ENCODE data around the gene SLC9A2. TPM values are rescaled to one million over a fixed set of nuclear protein-coding genes. Genes with fewer than 3 reads are reported as not detected.

SLC9A2 gene
- total RNA-seq, 2 donors from 2014 or later: not detected

GRCh38 chr2:102707796-102708695 is 88.7 kb downstream of the SLC9A2 start:
- no peak overlapping the region for H3K4me3 Mint-ChIP-seq
- no peaks in the 10 kb centered on the region for H3K4me1 Mint-ChIP-seq (ENCODE audit: low read depth in 2 of 2)
- DNase-seq (ENCODE audit: low spot score): no peak
- no peak overlapping the region for H3K27ac Mint-ChIP-seq
- ATAC-seq: no peak
- no peaks in the 10 kb centered on the region for H3K36me3 Mint-ChIP-seq
- peaks cover 10 to 11% of the 10 kb centered on the region in 2 donors for H3K27me3 Mint-ChIP-seq
- no peaks in the 10 kb centered on the region for H3K9me3 Mint-ChIP-seq

- ATAC-seq (no peak), DNase-seq (ENCODE audit: low spot score) (no peak)
- Mint-ChIP-seq H3K36me3 (no peaks in the 10 kb centered on the region), H3K9me3 (no peaks in the 10 kb centered on the region), H3K27me3 (peaks cover 9 to 11% of the 10 kb centered on the region in 2 donors), H3K27ac (no peak overlapping the region), H3K4me1 (ENCODE audit: low read depth in 2 of 2) (no peaks in the 10 kb centered on the region), H3K4me3 (no peak overlapping the region)
Measured at GRCh38 chr2:102708847-102709559, 89.7 kb downstream of the SLC9A2 start.

- no peaks in the 10 kb centered on the region for H3K4me1 Mint-ChIP-seq (ENCODE audit: low read depth in 2 of 2)
- no peaks in the 10 kb centered on the region for H3K9me3 Mint-ChIP-seq
- peaks cover 32% of the 10 kb centered on the region for H3K36me3 Mint-ChIP-seq
- no peak overlapping the region for H3K4me3 Mint-ChIP-seq
- DNase-seq (ENCODE audit: low spot score) (no peak), ATAC-seq (no peak)
- H3K27me3 Mint-ChIP-seq: no peaks in the 10 kb centered on the region
- no peak overlapping the region for H3K27ac Mint-ChIP-seq
Measured at GRCh38 chr2:102717308-102718018, 98.1 kb downstream of the SLC9A2 start.

GRCh38 chr2:102718387-102719316 is 99.3 kb downstream of the SLC9A2 start:
- no peaks in the 10 kb centered on the region for H3K4me1 Mint-ChIP-seq (ENCODE audit: low read depth in 2 of 2)
- H3K36me3 Mint-ChIP-seq: peaks cover 42% of the 10 kb centered on the region
- DNase-seq (ENCODE audit: low spot score): no peak
- H3K27me3 Mint-ChIP-seq: no peaks in the 10 kb centered on the region
- H3K27ac Mint-ChIP-seq: no peak overlapping the region
- ATAC-seq: no peak
- H3K4me3 Mint-ChIP-seq: no peak overlapping the region
- H3K9me3 Mint-ChIP-seq: no peaks in the 10 kb centered on the region

- no peaks in the 10 kb centered on the region for H3K9me3 Mint-ChIP-seq
- H3K27me3 Mint-ChIP-seq: no peaks in the 10 kb centered on the region
- ATAC-seq: no peak
Measured at GRCh38 chr2:102724016-102724490, 104.7 kb downstream of the SLC9A2 start.

GRCh38 chr2:102724553-102724952 is 105.2 kb downstream of the SLC9A2 start:
- ATAC-seq: no peak
- Mint-ChIP-seq H3K27ac (no peak overlapping the region), H3K27me3 (no peaks in the 10 kb centered on the region), H3K4me3 (no peak overlapping the region), H3K9me3 (no peaks in the 10 kb centered on the region), H3K4me1 (ENCODE audit: low read depth in 2 of 2) (peaks cover 0 to 3% of the 10 kb centered on the region in 2 donors), H3K36me3 (peaks cover 31% of the 10 kb centered on the region)
- DNase-seq (ENCODE audit: low spot score): no peak

More at GRCh38 chr2:102724016-102724490, 104.7 kb downstream of the SLC9A2 start:
- Mint-ChIP-seq H3K27ac (no peak overlapping the region), H3K4me3 (no peak overlapping the region), H3K36me3 (peaks cover 36% of the 10 kb centered on the region), H3K4me1 (ENCODE audit: low read depth in 2 of 2) (peaks cover 0 to 3% of the 10 kb centered on the region in 2 donors)
- DNase-seq (ENCODE audit: low spot score): no peak

GRCh38 chr2:102726128-102727087 is 107.1 kb downstream of the SLC9A2 start:
- Mint-ChIP-seq H3K27me3 (no peaks in the 10 kb centered on the region), H3K4me3 (no peak overlapping the region), H3K27ac (no peak overlapping the region), H3K36me3 (peaks cover 24% of the 10 kb centered on the region), H3K9me3 (no peaks in the 10 kb centered on the region), H3K4me1 (ENCODE audit: low read depth in 2 of 2) (peaks cover 0 to 3% of the 10 kb centered on the region in 2 donors)
- ATAC-seq: no peak
- no peak for DNase-seq (ENCODE audit: low spot score)

- DNase-seq (ENCODE audit: low spot score): no peak
- Mint-ChIP-seq H3K27ac (peak overlapping the region; percentile 67 to 85), H3K9me3 (no peaks in the 10 kb centered on the region), H3K4me3 (peak overlapping the region; percentile 92), H3K4me1 (ENCODE audit: low read depth in 2 of 2) (peaks cover 23 to 31% of the 10 kb centered on the region in 2 donors), H3K27me3 (no peaks in the 10 kb centered on the region), H3K36me3 (peaks cover 6% of the 10 kb centered on the region)
- ATAC-seq: no peak
Measured at GRCh38 chr2:102735416-102736109, 116.2 kb downstream of the SLC9A2 start.

GRCh38 chr2:102736110-102736409 is 116.7 kb downstream of the SLC9A2 start:
- DNase-seq (ENCODE audit: low spot score) (no peak), ATAC-seq (peak; percentile 15 to 26)
- H3K9me3 Mint-ChIP-seq: no peaks in the 10 kb centered on the region
- H3K4me1 Mint-ChIP-seq (ENCODE audit: low read depth in 2 of 2): peaks cover 23 to 31% of the 10 kb centered on the region in 2 donors
- peak overlapping the region; percentile 92 for H3K4me3 Mint-ChIP-seq
- H3K27me3 Mint-ChIP-seq: peaks cover 0 to 1% of the 10 kb centered on the region in 2 donors
- peak overlapping the region; percentile 67 to 85 for H3K27ac Mint-ChIP-seq
- peaks cover under 1% of the 10 kb centered on the region for H3K36me3 Mint-ChIP-seq

- Mint-ChIP-seq H3K27me3 (peaks cover 2 to 3% of the 10 kb centered on the region in 2 donors), H3K4me1 (ENCODE audit: low read depth in 2 of 2) (peaks cover 23 to 31% of the 10 kb centered on the region in 2 donors), H3K27ac (peak overlapping the region; percentile 67 to 85), H3K4me3 (peak overlapping the region; percentile 92), H3K36me3 (no peaks in the 10 kb centered on the region), H3K9me3 (no peaks in the 10 kb centered on the region)
- DNase-seq (ENCODE audit: low spot score) (peak; percentile 91), ATAC-seq (peak; percentile 97 to 98)
Measured at GRCh38 chr2:102736410-102737409, 117.4 kb downstream of the SLC9A2 start.

GRCh38 chr2:102737431-102737830 is 118.1 kb downstream of the SLC9A2 start:
- DNase-seq (ENCODE audit: low spot score): no peak
- ATAC-seq: no peak
- Mint-ChIP-seq H3K27ac (peak overlapping the region in 1 of 2 donors; percentile 85), H3K9me3 (no peaks in the 10 kb centered on the region), H3K27me3 (peaks cover 3 to 4% of the 10 kb centered on the region in 2 donors), H3K36me3 (no peaks in the 10 kb centered on the region), H3K4me1 (ENCODE audit: low read depth in 2 of 2) (peaks cover 23 to 31% of the 10 kb centered on the region in 2 donors), H3K4me3 (peak overlapping the region; percentile 92)

Data from natural killer cell treated with Interleukin-12 subunit alpha and Interleukin-12 subunit beta and Interleukin-15 and Interleukin-18, amount 100 ng/mL, for 72 hours (primary cell).